Stimulated activated memory B cell treated with anti-CD40 and anti-IgM and Interleukin-4, amounts not matched to agents 10 μg/mL and 1 μg/mL and 100 μg/mL, for 72 hours (primary cell): ENCODE data around the gene HSD17B4.
"Not testable (repeated sequence)": the region's sequence is repeated elsewhere in the genome, so short reads cannot be mapped to it uniquely, and the experiment has no call there.

Source experiments
- ATAC-seq: fragments of 150-1000 bp; cut with Tn5 transposase; 2 replicates; pipeline ENCODE4 v1.10.0; 2021
- H3K27ac Mint-ChIP-seq: one replicate; pipeline ENCODE4 v1.8.0; 2022; ENCODE audit warnings: mild to moderate bottlenecking, mixed read lengths
- H3K27me3 Mint-ChIP-seq: one replicate; pipeline ENCODE4 v1.8.0; 2022; ENCODE audit warnings: mixed read lengths
- H3K36me3 Mint-ChIP-seq: one replicate; pipeline ENCODE4 v1.8.0; 2022; ENCODE audit warnings: mixed read lengths
- H3K4me1 Mint-ChIP-seq: one replicate; pipeline ENCODE4 v1.8.0; 2022; ENCODE audit warnings: mixed read lengths
- H3K4me3 Mint-ChIP-seq: one replicate; pipeline ENCODE4 v1.8.0; 2022; ENCODE audit warnings: mild to moderate bottlenecking, moderate library complexity, mixed read lengths
- H3K9me3 Mint-ChIP-seq: one replicate; pipeline ENCODE4 v1.8.0; 2022; ENCODE audit warnings: mixed read lengths

Gene HSD17B4

DNA sequence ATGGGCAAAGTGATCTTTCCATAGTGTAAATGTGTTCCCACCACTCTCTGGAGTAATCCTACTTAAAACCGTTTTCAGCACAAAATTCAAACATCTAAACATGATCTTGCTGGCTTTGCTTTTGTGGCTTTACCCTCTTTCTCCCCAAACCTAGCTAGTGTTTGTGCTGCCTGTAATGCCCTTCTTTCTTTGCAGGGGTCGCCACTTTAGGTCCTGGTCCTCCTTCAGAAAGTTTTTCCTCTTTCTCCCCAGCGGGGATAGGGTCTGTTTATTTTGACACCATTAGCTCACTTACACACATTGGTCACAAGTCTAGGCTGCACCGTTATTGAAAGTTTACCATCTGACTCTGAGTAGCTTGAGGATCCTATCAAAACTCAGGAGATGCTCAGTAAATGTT lies 736 bp upstream of the HSD17B4 start:
- Mint-ChIP-seq H3K36me3 (peaks cover 5% of the 10 kb centered on the region), H3K4me1 (peaks cover 44% of the 10 kb centered on the region), H3K9me3 (peaks cover 9% of the 10 kb centered on the region), H3K27me3 (no peaks in the 10 kb centered on the region), H3K27ac (peak overlapping the region; percentile 91), H3K4me3 (peak overlapping the region; percentile 94)
- ATAC-seq, result no peak

DNA sequence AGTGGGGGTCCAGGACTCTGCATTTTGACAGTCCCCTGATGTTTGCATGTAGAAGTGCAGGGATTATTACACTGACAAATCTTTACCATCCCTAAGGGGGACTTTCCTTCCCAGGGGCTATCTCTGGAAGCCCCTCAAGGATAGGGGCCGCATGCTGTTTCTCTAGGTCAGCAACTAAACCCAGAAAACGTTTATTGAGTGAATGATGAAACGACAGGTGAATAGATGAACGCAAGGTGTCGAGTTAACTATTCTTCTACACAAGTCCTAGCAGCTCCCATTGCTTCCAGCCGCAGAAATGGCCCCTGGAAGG lies 281 bp upstream of the HSD17B4 start:
- ATAC-seq, result no peak
- H3K27me3 Mint-ChIP-seq, result no peaks in the 10 kb centered on the region
- peaks cover 49% of the 10 kb centered on the region for H3K4me1 Mint-ChIP-seq
- H3K27ac Mint-ChIP-seq, result peak overlapping the region; percentile 91
- H3K4me3 Mint-ChIP-seq, result peak overlapping the region; percentile 94
- H3K9me3 Mint-ChIP-seq, result peaks cover 9% of the 10 kb centered on the region
- H3K36me3 Mint-ChIP-seq, result peaks cover 9% of the 10 kb centered on the region

DNA sequence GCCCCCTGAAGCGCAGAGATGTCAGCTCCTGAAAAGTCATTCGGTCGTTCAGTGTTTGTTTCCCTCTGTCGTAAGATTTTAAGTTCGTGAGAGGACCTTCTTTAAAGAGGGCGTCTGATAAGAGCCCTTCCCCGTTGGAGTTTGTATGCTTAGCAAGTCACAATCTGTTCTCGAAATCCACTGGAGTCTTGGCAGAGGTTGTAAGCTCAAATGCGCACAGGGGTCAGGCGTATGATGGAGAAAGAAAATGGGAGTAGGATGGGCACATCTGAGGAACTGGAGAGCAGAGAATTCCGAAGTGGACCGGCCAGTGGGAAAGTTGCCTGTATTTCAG lies 710 bp downstream of the HSD17B4 start:
- no peaks in the 10 kb centered on the region for H3K27me3 Mint-ChIP-seq
- H3K9me3 Mint-ChIP-seq, result peaks cover 9% of the 10 kb centered on the region
- peaks cover 19% of the 10 kb centered on the region for H3K36me3 Mint-ChIP-seq
- peak; percentile 25 for ATAC-seq
- peaks cover 50% of the 10 kb centered on the region for H3K4me1 Mint-ChIP-seq
- peak overlapping the region; percentile 94 for H3K4me3 Mint-ChIP-seq
- peak overlapping the region; percentile 91 for H3K27ac Mint-ChIP-seq

DNA sequence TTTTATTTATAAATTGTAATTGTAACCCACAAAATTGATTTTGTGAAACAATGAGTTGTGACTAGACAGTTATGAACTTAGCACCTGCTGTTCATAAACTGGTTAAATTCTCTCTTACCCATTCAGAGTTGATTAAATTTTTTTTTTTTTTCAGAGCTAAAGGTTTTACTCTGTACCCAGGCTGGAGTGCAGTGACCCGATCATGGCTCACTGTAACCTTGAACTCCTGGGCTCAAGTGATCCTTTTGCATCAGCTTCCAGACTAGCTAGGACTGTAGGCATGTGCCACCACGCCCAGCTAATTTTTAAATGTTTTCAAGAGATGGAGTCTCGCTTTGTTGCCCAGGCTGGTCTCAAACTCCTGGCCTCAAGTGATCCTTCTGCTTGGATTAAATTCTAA lies 1.9 kb downstream of the HSD17B4 start:
- peaks cover 9% of the 10 kb centered on the region for H3K9me3 Mint-ChIP-seq
- no peak for ATAC-seq
- H3K27me3 Mint-ChIP-seq, result no peaks in the 10 kb centered on the region
- H3K36me3 Mint-ChIP-seq, result peaks cover 24% of the 10 kb centered on the region
- no peak overlapping the region for H3K27ac Mint-ChIP-seq
- peaks cover 55% of the 10 kb centered on the region for H3K4me1 Mint-ChIP-seq
- no peak overlapping the region for H3K4me3 Mint-ChIP-seq

DNA sequence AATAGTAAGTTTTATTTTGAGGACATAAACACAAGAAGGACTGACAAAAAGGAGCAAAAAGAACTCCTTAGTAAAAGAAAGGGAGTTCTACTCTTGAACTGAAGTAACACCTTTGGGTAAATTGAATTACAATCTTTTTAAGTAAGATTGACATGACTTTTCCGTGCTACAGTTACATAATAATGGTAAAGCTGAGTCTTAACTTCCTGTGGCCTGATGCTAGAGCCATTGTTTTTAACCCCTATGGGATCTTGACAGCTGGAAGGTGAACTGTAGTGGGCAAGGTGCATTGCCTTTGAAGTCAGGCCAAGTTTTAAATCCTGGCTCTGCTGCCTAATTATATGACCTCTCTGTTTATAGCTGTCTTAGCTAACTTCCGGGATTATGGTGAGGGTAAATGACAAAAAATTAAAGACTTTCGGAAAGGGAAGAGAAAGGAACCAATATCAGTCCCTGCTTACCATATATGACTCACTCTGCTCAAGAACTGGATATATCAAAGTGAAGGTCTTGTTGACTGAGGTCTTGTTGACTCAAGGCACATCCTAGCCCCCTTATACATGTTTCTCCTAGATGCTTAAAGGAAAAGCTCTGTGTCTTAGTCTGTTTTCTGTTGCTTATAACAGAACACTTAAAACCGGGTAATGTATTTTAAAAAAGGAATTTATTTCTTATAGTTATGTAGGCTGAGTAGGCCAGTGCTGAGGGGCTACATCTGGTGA lies 6.8 kb downstream of the HSD17B4 start:
- H3K4me1 Mint-ChIP-seq, result peaks cover 30% of the 10 kb centered on the region
- H3K36me3 Mint-ChIP-seq, result peaks cover 42% of the 10 kb centered on the region
- no peak overlapping the region for H3K4me3 Mint-ChIP-seq
- no peak for ATAC-seq
- H3K27me3 Mint-ChIP-seq, result no peaks in the 10 kb centered on the region
- peaks cover 1% of the 10 kb centered on the region for H3K9me3 Mint-ChIP-seq
- H3K27ac Mint-ChIP-seq, result peak overlapping the region; percentile 6

DNA sequence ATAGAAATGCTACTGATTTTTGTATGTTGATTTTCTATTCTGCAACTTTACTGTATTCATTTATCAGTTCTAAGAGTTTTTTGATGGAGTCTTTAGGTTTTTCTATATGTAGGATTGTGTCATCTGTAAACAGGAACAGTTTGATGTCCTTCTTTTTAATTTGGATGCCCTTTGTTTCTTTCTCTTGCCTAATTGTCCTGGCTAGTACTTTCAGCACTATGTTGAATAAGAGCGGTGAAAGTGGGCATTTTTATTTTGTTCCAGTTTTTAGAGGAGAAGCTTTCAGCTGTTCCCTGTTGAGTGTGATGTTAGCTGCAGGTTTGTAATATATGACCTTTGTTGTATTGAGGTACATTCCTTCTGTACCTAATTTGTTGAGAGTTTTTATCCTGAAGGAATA lies 13.3 kb downstream of the HSD17B4 start:
- peaks cover 47% of the 10 kb centered on the region for H3K4me1 Mint-ChIP-seq
- H3K27ac Mint-ChIP-seq, result no peak overlapping the region
- H3K4me3 Mint-ChIP-seq, result no peak overlapping the region
- H3K27me3 Mint-ChIP-seq, result no peaks in the 10 kb centered on the region
- no peak for ATAC-seq
- peaks cover 68% of the 10 kb centered on the region for H3K36me3 Mint-ChIP-seq
- peaks cover 19% of the 10 kb centered on the region for H3K9me3 Mint-ChIP-seq

DNA sequence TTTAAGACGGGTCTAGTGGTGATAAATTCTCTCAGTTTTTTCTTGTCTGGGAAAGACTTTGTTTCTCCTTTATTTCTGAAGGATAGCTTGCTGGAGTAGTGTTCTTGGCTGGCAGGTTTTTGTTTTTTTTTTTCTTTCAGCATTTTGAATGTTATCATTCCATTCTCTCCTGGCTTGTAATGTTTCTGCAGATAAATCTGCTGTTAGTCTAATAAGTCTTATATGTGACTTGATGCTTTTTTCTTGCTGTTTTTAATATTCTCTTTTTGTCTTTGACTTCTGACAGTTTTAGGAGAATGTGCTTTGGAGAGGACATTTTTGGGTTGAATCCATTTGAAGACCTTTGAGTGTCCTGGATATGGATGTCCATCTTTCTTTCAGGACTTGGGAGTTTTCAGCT lies 16.0 kb downstream of the HSD17B4 start:
- H3K9me3 Mint-ChIP-seq, result peaks cover 19% of the 10 kb centered on the region
- H3K27me3 Mint-ChIP-seq, result no peaks in the 10 kb centered on the region
- no peak overlapping the region for H3K27ac Mint-ChIP-seq
- no peak overlapping the region for H3K4me3 Mint-ChIP-seq
- no peak for ATAC-seq
- H3K36me3 Mint-ChIP-seq, result peaks cover 73% of the 10 kb centered on the region
- peaks cover 48% of the 10 kb centered on the region for H3K4me1 Mint-ChIP-seq

DNA sequence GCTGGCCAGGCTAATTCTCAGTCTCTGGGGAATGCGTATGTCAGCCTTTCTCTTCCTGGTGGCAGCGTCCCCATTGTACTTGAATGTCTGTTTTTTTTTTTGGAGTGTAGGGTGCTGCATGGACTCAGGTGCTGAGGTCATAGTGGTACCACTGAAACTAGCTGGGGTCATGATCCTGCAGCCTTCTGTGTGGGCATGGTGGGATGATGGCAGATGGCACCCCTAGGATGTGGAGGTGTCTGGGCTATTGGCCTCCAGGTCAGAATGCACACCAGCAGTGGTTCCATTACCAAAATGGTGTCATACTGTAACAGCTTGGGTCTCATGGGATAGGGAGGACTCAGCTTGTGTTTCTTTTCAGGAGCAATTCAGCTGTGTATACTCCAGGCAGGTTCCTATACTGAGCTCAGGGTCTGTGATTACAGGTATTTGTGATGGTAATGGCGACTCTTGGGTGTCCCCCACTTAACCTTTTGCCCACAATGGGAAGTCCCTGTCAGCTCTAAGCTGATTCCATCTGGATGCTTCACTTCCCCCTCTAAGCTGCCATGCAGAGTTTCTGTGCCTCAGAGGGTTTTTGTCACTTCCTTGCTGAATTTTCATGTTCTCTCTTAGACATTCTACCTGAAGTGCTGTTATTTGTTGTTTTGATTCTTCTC lies 17.9 kb downstream of the HSD17B4 start:
- peaks cover 15% of the 10 kb centered on the region for H3K9me3 Mint-ChIP-seq
- H3K36me3 Mint-ChIP-seq, result peaks cover 70% of the 10 kb centered on the region
- H3K27ac Mint-ChIP-seq, result peak overlapping the region; percentile 78
- H3K4me1 Mint-ChIP-seq, result peaks cover 36% of the 10 kb centered on the region
- H3K4me3 Mint-ChIP-seq, result no peak overlapping the region
- H3K27me3 Mint-ChIP-seq, result no peaks in the 10 kb centered on the region
- ATAC-seq, result peak; percentile 86

DNA sequence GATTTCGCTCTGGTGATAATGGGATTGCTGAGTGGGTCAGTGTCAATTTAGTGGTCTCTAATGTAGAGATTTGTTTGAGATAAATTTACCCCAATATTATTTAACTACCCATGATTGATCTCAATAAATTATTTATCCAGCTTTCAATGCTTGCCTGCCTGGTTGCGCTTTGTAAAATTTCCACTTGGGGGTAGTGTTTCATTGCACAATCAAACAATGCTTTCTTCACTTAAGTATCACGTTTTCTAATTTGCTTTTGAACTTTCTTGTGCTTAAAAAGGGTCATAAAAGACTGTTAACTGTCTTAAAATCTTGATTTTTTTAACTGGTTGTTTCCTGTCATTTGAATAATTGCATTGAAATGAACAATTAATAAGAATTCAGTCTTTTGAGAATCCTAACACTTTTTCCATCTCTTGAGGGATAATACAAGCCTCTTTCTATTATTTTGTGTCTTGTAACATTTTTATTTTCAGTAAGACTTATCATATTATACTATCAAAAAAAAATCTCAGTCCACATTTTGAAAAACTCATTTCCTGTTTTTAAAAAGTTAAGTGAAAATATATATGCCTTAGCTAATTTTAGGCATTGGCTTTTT lies 18.7 kb downstream of the HSD17B4 start:
- Mint-ChIP-seq H3K36me3 (peaks cover 66% of the 10 kb centered on the region), H3K27me3 (no peaks in the 10 kb centered on the region), H3K9me3 (peaks cover 13% of the 10 kb centered on the region), H3K4me1 (peaks cover 29% of the 10 kb centered on the region), H3K27ac (peak overlapping the region; percentile 78), H3K4me3 (no peak overlapping the region)
- ATAC-seq, result no peak

DNA sequence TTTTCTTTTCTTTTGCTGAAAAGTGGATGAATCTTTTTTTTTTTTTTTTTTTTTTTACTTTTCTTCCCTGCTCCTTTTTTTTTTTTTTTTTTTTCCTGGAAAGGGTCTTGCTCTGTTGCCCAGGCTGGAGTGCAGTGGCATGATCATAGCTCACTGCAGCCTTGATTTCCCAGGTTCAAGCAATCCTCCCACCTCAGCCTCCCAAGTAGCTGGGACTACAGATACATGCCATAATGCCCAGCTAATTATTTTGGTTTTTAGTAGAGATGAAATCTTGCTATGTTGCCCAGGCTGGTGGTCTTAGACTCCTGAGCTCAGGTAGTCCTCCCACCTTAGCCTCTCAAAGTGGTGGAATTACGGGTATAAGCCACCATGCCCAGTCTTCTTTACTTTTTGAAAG lies 20.9 kb downstream of the HSD17B4 start:
- no peaks in the 10 kb centered on the region for H3K27me3 Mint-ChIP-seq
- no peak for ATAC-seq
- H3K4me3 Mint-ChIP-seq, result no peak overlapping the region
- H3K9me3 Mint-ChIP-seq, result peaks cover 6% of the 10 kb centered on the region
- no peak overlapping the region for H3K27ac Mint-ChIP-seq
- H3K36me3 Mint-ChIP-seq, result peaks cover 65% of the 10 kb centered on the region
- peaks cover 19% of the 10 kb centered on the region for H3K4me1 Mint-ChIP-seq

DNA sequence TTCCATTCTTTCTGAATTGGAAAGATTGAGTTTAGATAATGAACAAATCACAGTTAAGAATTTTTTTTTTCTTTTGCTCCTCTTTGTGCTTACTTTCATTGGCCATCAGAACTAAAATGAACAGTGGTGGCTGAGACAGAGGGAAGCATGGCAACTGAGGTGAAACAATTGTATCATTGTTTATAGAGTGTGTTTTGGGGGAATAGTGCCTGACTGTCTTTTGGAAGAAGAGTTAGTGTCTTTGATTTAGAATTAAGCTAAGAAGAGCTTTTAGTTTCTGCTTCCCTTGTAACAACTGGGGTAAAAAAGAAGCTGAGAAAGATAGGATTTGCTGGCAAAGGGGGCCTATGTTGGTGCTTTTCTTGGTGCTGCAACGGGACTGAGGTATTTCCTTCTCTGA lies 24.0 kb downstream of the HSD17B4 start:
- H3K4me1 Mint-ChIP-seq, result peaks cover 5% of the 10 kb centered on the region
- no peak overlapping the region for H3K4me3 Mint-ChIP-seq
- no peak for ATAC-seq
- H3K27me3 Mint-ChIP-seq, result no peaks in the 10 kb centered on the region
- H3K9me3 Mint-ChIP-seq, result no peaks in the 10 kb centered on the region
- no peak overlapping the region for H3K27ac Mint-ChIP-seq
- H3K36me3 Mint-ChIP-seq, result peaks cover 71% of the 10 kb centered on the region

DNA sequence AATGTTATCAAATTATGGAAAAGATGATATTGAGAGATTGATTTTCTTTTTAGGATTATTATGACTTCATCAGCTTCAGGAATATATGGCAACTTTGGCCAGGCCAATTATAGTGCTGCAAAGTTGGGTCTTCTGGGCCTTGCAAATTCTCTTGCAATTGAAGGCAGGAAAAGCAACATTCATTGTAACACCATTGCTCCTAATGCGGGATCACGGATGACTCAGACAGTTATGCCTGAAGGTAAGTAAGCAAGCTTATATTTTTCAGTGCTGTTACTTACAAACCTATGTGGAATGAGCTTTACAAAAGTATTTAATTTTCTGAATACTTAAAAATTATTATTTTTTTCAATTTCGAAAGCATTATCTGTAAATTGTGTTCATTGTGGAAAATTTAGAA lies 26.5 kb downstream of the HSD17B4 start:
- H3K36me3 Mint-ChIP-seq, result peaks cover 76% of the 10 kb centered on the region
- no peak for ATAC-seq
- peaks cover 5% of the 10 kb centered on the region for H3K4me1 Mint-ChIP-seq
- no peaks in the 10 kb centered on the region for H3K27me3 Mint-ChIP-seq
- no peaks in the 10 kb centered on the region for H3K9me3 Mint-ChIP-seq
- H3K27ac Mint-ChIP-seq, result no peak overlapping the region
- H3K4me3 Mint-ChIP-seq, result no peak overlapping the region

DNA sequence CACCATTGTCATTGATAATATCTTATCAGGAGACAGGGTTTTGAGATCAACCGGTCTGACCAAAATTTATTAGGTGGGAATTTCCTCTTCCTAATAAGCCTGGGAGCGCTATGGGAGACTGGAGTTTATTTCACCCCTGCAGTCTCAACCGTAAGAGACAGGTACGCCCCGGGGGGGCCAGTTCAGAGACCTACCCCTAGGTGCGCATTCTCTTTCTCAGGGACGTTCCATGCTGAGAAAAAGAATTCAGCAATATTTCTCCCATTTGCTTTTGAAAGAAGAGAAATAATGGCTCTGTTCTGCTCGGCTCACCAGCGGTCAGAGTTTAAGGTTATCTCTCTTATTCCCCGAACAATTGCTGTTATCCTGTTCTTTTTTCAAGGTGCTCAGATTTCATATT lies 28.3 kb downstream of the HSD17B4 start:
- H3K27ac Mint-ChIP-seq, H3K4me1 Mint-ChIP-seq, H3K4me3 Mint-ChIP-seq, H3K27me3 Mint-ChIP-seq, H3K9me3 Mint-ChIP-seq, ATAC-seq: not testable (repeated sequence)
- peaks cover 74% of the 10 kb centered on the region for H3K36me3 Mint-ChIP-seq

DNA sequence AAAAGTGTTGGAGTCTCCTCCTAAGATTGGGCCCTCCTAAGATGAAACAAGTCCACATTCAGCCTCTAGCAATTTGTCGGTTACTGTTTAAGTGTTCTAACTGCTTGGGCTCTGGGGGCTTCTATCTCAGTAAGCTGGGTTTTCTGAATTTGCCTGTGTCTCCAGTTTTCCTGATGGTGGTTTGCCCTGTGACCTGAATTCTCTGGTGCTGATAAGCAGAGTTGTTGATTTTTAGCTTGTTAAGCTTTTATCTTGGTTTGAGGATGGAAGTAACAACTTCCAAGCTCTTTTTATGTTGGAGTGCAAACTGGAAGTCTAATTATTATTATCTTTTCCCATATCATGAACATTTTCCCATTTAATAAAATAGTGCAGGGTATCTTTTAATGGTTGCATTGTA lies 30.9 kb downstream of the HSD17B4 start:
- H3K9me3 Mint-ChIP-seq, result no peaks in the 10 kb centered on the region
- no peak for ATAC-seq
- H3K36me3 Mint-ChIP-seq, result peaks cover 71% of the 10 kb centered on the region
- H3K4me1 Mint-ChIP-seq, result peaks cover 5% of the 10 kb centered on the region
- H3K27me3 Mint-ChIP-seq, result no peaks in the 10 kb centered on the region
- H3K4me3 Mint-ChIP-seq, result no peak overlapping the region
- no peak overlapping the region for H3K27ac Mint-ChIP-seq

DNA sequence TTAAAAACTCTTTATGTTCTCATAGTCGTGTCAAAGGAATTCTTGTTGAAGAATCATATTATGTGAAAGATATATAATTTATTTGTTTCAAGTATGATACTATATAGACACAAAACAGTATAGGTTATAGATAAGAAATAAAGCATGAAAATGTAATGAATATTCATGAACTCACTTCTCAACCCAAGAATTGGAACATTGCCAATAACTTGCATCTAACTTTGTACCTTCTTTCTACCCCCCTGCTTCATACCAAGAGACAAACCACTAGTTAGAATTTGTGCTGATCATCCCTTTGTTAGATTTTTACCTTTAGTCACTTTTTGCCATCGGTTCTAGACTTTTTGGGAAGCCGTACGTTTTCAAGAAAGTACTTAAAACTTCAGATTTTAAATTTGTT lies 32.6 kb downstream of the HSD17B4 start:
- Mint-ChIP-seq H3K9me3 (no peaks in the 10 kb centered on the region), H3K4me1 (no peaks in the 10 kb centered on the region), H3K27me3 (no peaks in the 10 kb centered on the region), H3K36me3 (peaks cover 58% of the 10 kb centered on the region), H3K4me3 (no peak overlapping the region), H3K27ac (no peak overlapping the region)
- no peak for ATAC-seq

DNA sequence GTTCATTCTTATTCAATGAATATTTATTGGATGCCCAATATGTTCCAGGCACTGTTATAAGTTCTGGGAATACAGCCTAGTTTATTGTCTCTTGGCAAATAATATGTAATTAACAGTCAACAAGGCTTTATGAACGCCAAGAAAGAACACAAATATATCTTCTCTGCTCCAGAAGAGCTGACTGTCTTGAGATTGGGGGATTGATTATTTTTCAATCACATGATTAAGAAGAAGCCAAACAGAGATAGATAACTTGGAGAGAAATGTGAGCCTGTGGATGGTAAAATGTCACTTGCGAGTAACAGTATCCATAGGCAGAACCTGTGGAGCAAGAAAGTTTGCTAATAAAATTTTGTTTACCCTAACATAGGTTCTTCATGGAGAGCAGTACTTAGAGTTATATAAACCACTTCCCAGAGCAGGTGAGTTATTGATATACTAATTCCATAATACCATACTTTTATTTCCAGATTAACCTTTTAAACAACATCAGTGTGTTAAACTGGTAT lies 49.4 kb downstream of the HSD17B4 start:
- Mint-ChIP-seq H3K27me3 (no peaks in the 10 kb centered on the region), H3K9me3 (peaks cover 13% of the 10 kb centered on the region), H3K27ac (peak overlapping the region; percentile 12), H3K4me1 (no peaks in the 10 kb centered on the region), H3K36me3 (peaks cover 67% of the 10 kb centered on the region), H3K4me3 (no peak overlapping the region)
- no peak for ATAC-seq
